H1 (cell line): ENCODE results near the gene DSCAM. TPM values are rescaled to one million over a fixed set of nuclear protein-coding genes. Genes with fewer than 3 reads are reported as not detected.

Experiments used
- EP300 ChIP-seq, 2 experiments: IDR thresholded peaks; 1 replicate in 1 of 2; 2 replicates in 1 of 2; pipeline ENCODE4 v1.6.1; 2011 to 2012; ENCODE audit warnings: low read depth in 2 of 2, low read length in 2 of 2, mild to moderate bottlenecking in 2 of 2, borderline replicate concordance in 1 of 2, inconsistent platforms in 1 of 2, moderate library complexity in 1 of 2
- MAFK ChIP-seq: IDR thresholded peaks from 2 replicates; pipeline ENCODE4 v1.6.1; 2012; ENCODE audit warnings: low read depth, mild to moderate bottlenecking, improper control_type of control experiment, low read length
- POLR2A ChIP-seq, 2 experiments: IDR thresholded peaks; 1 replicate in 1 of 2; 2 replicates in 1 of 2; pipeline ENCODE4 v1.6.1; 2011; ENCODE audit warnings: low read depth in 2 of 2, low read length in 2 of 2, mild to moderate bottlenecking in 2 of 2; ENCODE audit errors: control extremely low read depth in 1 of 2
- polyA plus RNA-seq, 7 experiments: library from polyadenylated mRNA; depleted of rRNA in 3 of 7; stranded (reverse) in 5 of 7; unstranded in 2 of 7; fragments of >200 nt in 5 of 7; fragments of 200-250 nt in 2 of 7; gene quantifications; 1 replicate in 5 of 7; 2 replicates in 1 of 7; 4 replicates in 1 of 7; pipeline versions ENCODE4 v1.2.1 to v1.2.3, GENCODE V29; 2011 to 2013; ENCODE audit warnings: missing spikeins in 2 of 7, mixed read lengths in 2 of 7
- total RNA-seq: library from RNA; stranded (reverse); fragmentation: NEBNext Ultra II Directional; extraction: Animal tissue kit (Norgen Biotek cat#: 25700); gene quantifications from 2 replicates; pipeline ENCODE4 v1.2.1, GENCODE V29; 2021

Gene DSCAM
- total and polyA plus RNA-seq, 2 of the 8 experiments (the other 6 are each of a cell fraction or from before 2014, with no cell fraction given): 0.02 to 0.15 TPM

DNA sequence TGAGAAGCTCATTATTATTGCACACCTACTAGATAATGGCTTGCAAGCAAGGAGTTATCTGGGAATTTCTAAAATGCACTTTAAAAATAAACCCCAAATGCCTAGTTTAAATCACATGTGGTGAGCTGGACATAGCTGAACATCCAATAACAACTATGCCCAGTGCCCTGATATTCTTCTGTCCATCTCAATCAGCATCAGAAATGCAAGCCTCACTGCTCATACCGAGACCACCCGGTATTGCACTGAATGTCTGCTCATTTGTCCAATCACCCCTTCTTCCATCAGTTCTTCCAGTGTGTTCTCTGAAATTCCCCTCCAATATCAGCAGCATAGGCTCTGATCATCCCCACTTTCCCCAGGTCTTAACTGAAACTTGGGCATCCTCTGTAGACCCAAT lies 383.8 kb downstream of the DSCAM start (continued):
- no peak for TF ChIP-seq MAFK
- no peak for TF ChIP-seq EP300 (IDR thresholded peaks at IDR 0.05; ENCODE audit: borderline replicate concordance in 1 of 2, low read depth in 2 of 2, low read length in 2 of 2)
- TF ChIP-seq POLR2A (IDR thresholded peaks at IDR 0.05; ENCODE audit: control extremely low read depth in 1 of 2, low read depth in 2 of 2, low read length in 2 of 2): no peak
